Activated T-cell treated with anti-CD3 and anti-CD28 coated beads, Interleukin-2, amount 50 U/mL, for 4 hours (primary cell): ENCODE measurements around the gene MEIOSIN. TPM values are rescaled to one million over a fixed set of nuclear protein-coding genes. Genes with fewer than 3 reads are reported as not detected.
"Not testable (repeated sequence)": the region's sequence is repeated elsewhere in the genome, so short reads cannot be mapped to it uniquely, and the experiment has no call there.

ENCODE experiments used
- ATAC-seq, 2 donors: fragments of 200-7000 bp; cut with Tn5 transposase; one replicate each; pipeline ENCODE4 v1.10.0; 2021
- DNase-seq: peaks from one replicate; pipeline ENCODE4 v3.0.0-alpha.2; 2020
- H3K27me3 Mint-ChIP-seq: one replicate; pipeline ENCODE4 v1.8.0; 2021; ENCODE audit warnings: low read depth, mixed read lengths
- H3K36me3 Mint-ChIP-seq: one replicate; pipeline ENCODE4 v1.8.0; 2022; ENCODE audit warnings: mixed read lengths; ENCODE audit not compliant: insufficient read depth
- H3K4me1 Mint-ChIP-seq: one replicate; pipeline ENCODE4 v1.8.0; 2021; ENCODE audit warnings: low read depth, mixed read lengths
- H3K4me3 Mint-ChIP-seq: one replicate; pipeline ENCODE4 v1.8.0; 2021; ENCODE audit warnings: mild to moderate bottlenecking, moderate library complexity, mixed read lengths
- H3K9me3 Mint-ChIP-seq: one replicate; pipeline ENCODE4 v1.8.0; 2021; ENCODE audit warnings: mixed read lengths
- total RNA-seq, 3 donors: library from RNA; stranded (reverse); gene quantifications; one replicate each; pipeline ENCODE4 v1.2.1, GENCODE V29; 2021

Gene MEIOSIN
- total RNA-seq, 3 donors from 2014 or later: not detected

DNA sequence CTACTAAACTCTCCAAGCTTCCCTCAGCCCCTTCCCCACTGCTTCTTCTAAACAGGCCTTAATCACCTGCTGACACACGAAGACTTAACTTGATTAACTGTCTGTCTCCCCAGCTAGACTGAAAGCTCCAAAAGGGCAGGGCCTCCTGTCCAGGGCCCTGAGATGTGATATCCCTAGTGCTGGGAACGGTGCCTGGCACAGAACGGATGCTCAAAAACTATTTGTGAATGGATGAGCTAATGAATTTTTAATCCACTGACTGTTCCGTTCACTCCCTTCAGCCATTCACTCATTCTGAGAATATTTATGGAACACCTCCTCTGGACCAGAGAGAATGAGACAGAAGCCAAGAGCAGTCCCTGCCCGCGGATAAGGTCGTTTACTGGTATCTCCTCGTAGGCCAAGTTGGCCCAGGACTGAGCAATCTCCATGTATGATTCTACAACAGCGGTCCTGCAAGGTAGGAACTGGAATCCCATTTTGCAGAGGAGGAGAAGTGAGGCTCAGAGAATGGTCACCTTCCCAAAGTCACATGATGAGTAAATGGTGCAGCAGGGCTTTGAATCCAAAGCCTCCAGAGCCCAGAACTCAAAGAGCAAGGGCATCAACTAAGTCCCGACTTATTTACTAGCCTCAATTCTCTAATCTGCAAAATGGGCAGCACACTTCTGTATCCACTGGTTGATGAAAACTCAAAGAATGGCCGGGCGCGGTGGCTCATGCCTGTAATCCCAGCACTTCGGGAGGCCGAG is 56.0 kb downstream of the MEIOSIN start:
- Mint-ChIP-seq H3K9me3 (no peaks in the 10 kb centered on the region), H3K4me1 (peaks cover 31% of the 10 kb centered on the region), H3K36me3 (peaks cover 31% of the 10 kb centered on the region), H3K27me3 (peaks cover 7% of the 10 kb centered on the region), H3K4me3 (no peak overlapping the region)
- ATAC-seq: no peak
- no peak for DNase-seq

DNA sequence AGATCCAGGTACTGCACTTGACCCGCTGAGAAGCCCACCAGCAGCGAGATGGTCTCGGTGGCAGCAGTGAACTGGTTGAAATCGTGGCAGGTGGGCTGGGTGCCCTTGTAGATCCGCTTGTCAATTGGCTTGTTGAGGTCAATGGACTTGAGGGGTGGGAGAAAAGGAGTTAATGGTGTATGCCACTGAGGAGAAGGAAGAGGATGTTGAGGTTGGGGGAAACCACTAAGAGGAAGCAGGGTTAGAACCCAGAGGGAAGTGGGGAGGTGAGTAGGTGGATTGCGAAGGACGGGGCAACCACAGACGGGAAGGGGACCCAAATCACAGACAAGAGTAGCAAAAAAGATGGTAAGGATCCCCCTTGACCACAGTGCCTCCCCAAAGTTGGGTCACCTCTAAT is 57.7 kb downstream of the MEIOSIN start:
- peaks cover 27% of the 10 kb centered on the region for H3K36me3 Mint-ChIP-seq
- DNase-seq (no peak), ATAC-seq (no peak)
- H3K9me3 Mint-ChIP-seq: no peaks in the 10 kb centered on the region
- H3K27me3 Mint-ChIP-seq: peaks cover 14% of the 10 kb centered on the region
- peak overlapping the region; percentile 94 for H3K4me3 Mint-ChIP-seq
- H3K4me1 Mint-ChIP-seq: peaks cover 31% of the 10 kb centered on the region

- DNase-seq (no peak), ATAC-seq (peak; percentile 9 to 39)
- H3K4me1 Mint-ChIP-seq: peaks cover 31% of the 10 kb centered on the region
- peak overlapping the region; percentile 94 for H3K4me3 Mint-ChIP-seq
- H3K9me3 Mint-ChIP-seq: no peaks in the 10 kb centered on the region
- peaks cover 17% of the 10 kb centered on the region for H3K27me3 Mint-ChIP-seq
- H3K36me3 Mint-ChIP-seq: peaks cover 20% of the 10 kb centered on the region
These were observed 58.7 kb downstream of the MEIOSIN start for GRCh38 chr19:45791744-45792469.

DNA sequence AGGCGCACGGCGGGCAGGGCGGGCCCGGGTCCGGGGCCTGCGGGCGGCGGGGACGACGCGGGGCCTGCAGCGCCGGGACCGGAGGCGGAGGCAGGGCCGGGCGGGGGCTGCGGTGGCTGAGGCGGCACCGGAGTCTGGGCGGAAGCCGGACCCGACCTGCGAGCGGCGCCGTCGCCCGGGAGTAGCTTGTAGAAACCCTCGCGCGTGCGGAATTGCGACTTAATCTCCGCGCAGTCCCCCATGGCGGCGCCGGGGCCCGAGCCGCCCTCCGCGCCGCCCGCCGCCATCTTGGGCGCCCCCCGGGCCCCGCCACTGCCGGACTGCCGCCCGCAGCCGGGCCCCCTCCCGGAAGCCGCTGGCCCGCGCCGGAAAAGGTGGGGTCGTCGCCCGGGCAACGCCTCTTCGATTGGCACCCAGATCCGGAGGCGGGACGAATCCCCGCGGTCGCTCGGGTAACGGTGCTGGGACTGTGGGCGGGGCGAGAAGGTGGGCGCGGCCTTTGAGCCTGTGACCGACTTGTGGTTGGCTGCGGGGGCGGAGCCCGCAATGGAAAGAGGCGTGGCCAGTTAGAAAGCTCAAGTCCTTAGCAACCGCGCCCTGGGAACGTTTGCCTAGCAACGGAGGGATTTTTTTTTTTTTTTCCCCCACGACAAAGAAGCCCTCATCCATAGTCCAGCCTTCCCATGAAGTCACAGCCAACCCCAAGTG is 59.4 kb downstream of the MEIOSIN start, which contains the start of gene DMWD:
DMWD (minus strand) TSS at position 376 of the 708 bp plus-strand sequence; CDS start at position 287, 89 bp downstream.
- ATAC-seq (peak; percentile 93 to 94), DNase-seq (peak; percentile 100)
- Mint-ChIP-seq H3K27me3 (peaks cover 17% of the 10 kb centered on the region), H3K9me3 (no peaks in the 10 kb centered on the region), H3K4me3 (peak within 1 kb of the TSS; percentile 94), H3K4me1 (peaks cover 31% of the 10 kb centered on the region), H3K36me3 (peaks cover 17% of the 10 kb centered on the region)

DNA sequence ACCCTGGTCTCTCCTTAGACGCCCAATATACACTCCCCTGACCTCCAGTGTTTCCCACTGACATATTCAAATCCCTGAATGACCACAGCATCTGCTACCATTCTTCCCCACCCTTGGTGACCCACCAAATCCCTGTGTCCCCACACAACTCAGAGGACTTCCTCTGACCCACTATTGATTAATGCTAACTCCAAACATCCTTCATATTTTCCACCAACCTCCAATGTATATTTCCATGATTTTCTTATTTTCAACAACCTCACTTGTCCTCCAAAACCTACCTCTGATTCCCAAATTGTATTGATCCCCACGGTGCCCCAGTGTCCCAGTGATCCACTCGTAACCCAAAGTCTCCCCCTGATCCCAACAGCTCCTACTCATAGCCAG is 59.9 kb downstream of the MEIOSIN start:
- Mint-ChIP-seq H3K36me3 (peaks cover 14% of the 10 kb centered on the region), H3K4me1 (peaks cover 31% of the 10 kb centered on the region), H3K9me3 (no peaks in the 10 kb centered on the region), H3K4me3 (peak overlapping the region; percentile 78), H3K27me3 (peaks cover 22% of the 10 kb centered on the region)
- DNase-seq (no peak), ATAC-seq (no peak)

- no peaks in the 10 kb centered on the region for H3K9me3 Mint-ChIP-seq
- H3K4me1 Mint-ChIP-seq: peaks cover 32% of the 10 kb centered on the region
- H3K4me3 Mint-ChIP-seq: peak overlapping the region; percentile 37
These were observed 60.6 kb downstream of the MEIOSIN start for GRCh38 chr19:45793876-45794275.

GRCh38 chr19:45794627-45795026 is 61.4 kb downstream of the MEIOSIN start:
- no peaks in the 10 kb centered on the region for H3K9me3 Mint-ChIP-seq
- ATAC-seq: no peak
- H3K27me3 Mint-ChIP-seq: peaks cover 27% of the 10 kb centered on the region
- H3K4me1 Mint-ChIP-seq: peaks cover 36% of the 10 kb centered on the region
- DNase-seq: no peak
- no peak overlapping the region for H3K4me3 Mint-ChIP-seq
- peaks cover 2% of the 10 kb centered on the region for H3K36me3 Mint-ChIP-seq

More at GRCh38 chr19:45793876-45794275, 60.6 kb downstream of the MEIOSIN start:
- H3K36me3 Mint-ChIP-seq: peaks cover 7% of the 10 kb centered on the region
- peaks cover 23% of the 10 kb centered on the region for H3K27me3 Mint-ChIP-seq
- no peak for DNase-seq
- no peak for ATAC-seq

DNA sequence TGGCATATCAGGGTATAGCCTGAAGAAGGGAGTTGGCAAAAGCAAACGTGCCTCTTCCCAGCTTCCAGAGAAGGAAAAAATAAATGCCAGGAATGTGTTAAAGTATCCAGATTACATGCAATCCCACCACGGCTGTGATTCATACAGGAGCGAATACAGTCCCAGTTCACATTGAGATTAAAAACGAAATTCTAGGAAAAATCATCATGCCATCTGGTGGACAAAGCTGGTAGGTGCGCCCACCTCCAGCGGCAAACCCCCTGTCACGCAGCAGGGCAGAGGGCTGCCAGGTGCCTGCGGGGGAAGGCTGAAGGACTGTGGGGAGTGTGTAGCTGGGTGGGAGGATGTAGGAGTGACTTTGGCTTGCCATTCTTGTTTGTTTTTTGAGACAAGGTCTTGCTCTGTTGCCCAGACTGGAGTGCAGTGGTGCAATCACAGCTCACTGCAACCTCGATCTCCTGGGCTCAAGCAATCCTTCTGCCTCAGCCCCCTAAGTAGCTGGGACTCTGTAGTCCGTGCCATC is 65.8 kb downstream of the MEIOSIN start:
- DNase-seq (peak; percentile 63), ATAC-seq (peak; percentile 81 to 82)
- Mint-ChIP-seq H3K4me3 (no peak overlapping the region), H3K9me3 (no peaks in the 10 kb centered on the region), H3K36me3 (no peaks in the 10 kb centered on the region), H3K4me1 (peaks cover 5% of the 10 kb centered on the region), H3K27me3 (peaks cover 30% of the 10 kb centered on the region)

- not testable (repeated sequence) for H3K4me3 Mint-ChIP-seq, H3K36me3 Mint-ChIP-seq, ATAC-seq, H3K4me1 Mint-ChIP-seq, DNase-seq, H3K9me3 Mint-ChIP-seq
- H3K27me3 Mint-ChIP-seq: peaks cover 30% of the 10 kb centered on the region
These were observed 66.3 kb downstream of the MEIOSIN start for GRCh38 chr19:45799541-45799940.

DNA sequence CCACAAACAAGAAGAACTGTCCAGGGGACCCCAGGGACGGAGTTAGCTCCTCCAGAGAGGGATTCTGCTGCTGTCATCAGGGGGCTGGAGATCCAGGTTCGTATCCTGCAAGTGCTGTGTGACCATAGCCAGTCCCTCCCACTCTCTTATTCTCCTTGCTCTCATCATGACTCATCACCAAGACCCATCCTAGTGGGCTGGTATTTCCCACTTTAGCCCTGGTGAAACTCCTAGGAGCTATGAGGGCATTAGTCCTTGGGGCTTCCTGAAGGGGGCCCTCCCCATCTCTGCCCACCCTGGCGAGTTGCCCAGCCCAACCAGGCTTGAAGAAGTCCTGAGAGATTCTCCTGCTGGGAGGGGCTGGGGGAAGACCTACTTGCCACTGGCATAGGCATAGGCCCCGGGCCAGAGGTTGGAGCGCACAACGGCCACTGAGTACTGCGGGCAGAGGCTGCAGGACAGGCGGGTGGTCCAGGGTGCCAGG is 66.9 kb downstream of the MEIOSIN start:
- H3K9me3 Mint-ChIP-seq: no peaks in the 10 kb centered on the region
- peaks cover 25% of the 10 kb centered on the region for H3K27me3 Mint-ChIP-seq
- H3K36me3 Mint-ChIP-seq: no peaks in the 10 kb centered on the region
- H3K4me3 Mint-ChIP-seq: no peak overlapping the region
- ATAC-seq: peak in 1 of 2 donors; percentile 15
- DNase-seq: no peak
- H3K4me1 Mint-ChIP-seq: peaks cover 4% of the 10 kb centered on the region

- H3K4me1 Mint-ChIP-seq: peaks cover 4% of the 10 kb centered on the region
- no peak overlapping the region for H3K4me3 Mint-ChIP-seq
- no peak for DNase-seq
- peaks cover 19% of the 10 kb centered on the region for H3K27me3 Mint-ChIP-seq
- no peaks in the 10 kb centered on the region for H3K9me3 Mint-ChIP-seq
- no peaks in the 10 kb centered on the region for H3K36me3 Mint-ChIP-seq
- no peak for ATAC-seq
These were observed 68.5 kb downstream of the MEIOSIN start for GRCh38 chr19:45801603-45802175.

GRCh38 chr19:45804140-45804958 is 71.1 kb downstream of the MEIOSIN start:
- Mint-ChIP-seq H3K27me3 (peaks cover 9% of the 10 kb centered on the region), H3K4me3 (no peak overlapping the region), H3K36me3 (no peaks in the 10 kb centered on the region), H3K4me1 (peaks cover under 1% of the 10 kb centered on the region), H3K9me3 (no peaks in the 10 kb centered on the region)
- ATAC-seq (no peak), DNase-seq (no peak)

GRCh38 chr19:45804959-45805230 is 71.7 kb downstream of the MEIOSIN start:
- Mint-ChIP-seq H3K9me3 (no peaks in the 10 kb centered on the region), H3K27me3 (peaks cover 7% of the 10 kb centered on the region)

More at GRCh38 chr19:45804959-45805230, 71.7 kb downstream of the MEIOSIN start:
- ATAC-seq (no peak), DNase-seq (no peak)
- Mint-ChIP-seq H3K36me3 (no peaks in the 10 kb centered on the region), H3K4me3 (no peak overlapping the region), H3K4me1 (peaks cover 5% of the 10 kb centered on the region)
